Stimulated activated CD4-positive, alpha-beta T cell treated with anti-CD3 and anti-CD28 coated beads, Interleukin-1b, Interleukin-23, amount 100 ng/mL, for 24 hours (primary cell): ENCODE results near the gene CHM.
"Not testable (repeated sequence)": the region's sequence is repeated elsewhere in the genome, so short reads cannot be mapped to it uniquely, and the experiment has no call there.

Experiments used
- DNase-seq, 4 experiments: peaks; one replicate each; pipeline ENCODE4 v3.0.0-alpha.2; 2020; ENCODE audit warnings: low read depth in 4 of 4, low spot score in 1 of 4

Gene CHM

DNA sequence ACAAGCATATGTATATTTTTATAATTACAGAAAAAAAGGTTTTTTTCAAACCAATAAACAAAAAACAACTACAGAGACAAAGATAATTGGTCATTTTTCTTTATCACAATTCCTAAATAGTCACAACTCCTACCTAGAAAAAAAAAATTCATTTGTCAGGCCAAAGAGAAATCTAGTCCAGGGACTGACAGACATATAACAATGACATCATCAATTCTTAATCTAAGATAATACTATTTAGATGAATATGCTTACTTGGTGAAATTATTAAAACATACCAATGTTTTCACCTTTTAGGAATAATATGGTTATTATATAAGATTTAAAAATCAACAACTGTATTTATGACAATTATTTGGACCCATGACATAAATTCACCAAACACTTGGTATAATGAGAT is 48.4 kb downstream of the CHM start:
- no peak for DNase-seq

DNA sequence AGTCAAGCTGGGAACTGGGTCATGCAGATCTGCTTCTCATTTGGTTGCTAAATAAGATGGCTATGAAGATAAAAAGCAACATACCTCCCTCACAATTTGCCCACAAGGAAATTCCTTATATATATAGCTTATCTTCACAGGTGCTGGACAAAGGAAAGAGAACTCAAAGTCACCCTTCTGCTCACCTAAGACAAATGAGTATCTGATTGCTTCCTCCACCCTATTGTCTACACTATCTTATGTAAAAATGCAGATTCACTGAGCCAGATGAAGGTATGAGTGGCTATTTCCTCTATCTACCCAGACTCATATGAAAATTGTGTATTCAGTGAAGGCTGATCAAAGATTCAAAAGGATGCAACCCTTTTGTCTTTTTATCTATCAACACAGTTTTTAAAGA is 50.8 kb downstream of the CHM start:
- no peak for DNase-seq

DNA sequence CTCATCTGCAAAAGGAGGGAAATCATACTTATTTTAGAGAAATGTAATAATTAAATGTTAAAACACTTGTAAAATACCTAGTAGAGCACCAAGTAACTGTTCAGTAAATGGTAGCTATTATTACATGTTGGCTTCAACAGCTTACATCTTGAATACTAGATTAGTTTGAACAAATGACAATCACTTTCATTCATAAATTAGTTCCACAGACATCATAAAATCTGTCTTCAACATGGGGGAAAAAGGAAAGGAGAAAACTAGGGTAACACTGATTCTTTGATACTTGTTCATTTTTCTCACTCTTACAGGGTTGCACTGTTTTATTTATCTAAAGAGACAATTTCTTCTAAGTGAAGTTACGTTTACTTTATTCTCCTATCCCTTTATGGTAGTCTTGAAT is 51.7 kb downstream of the CHM start:
- no peak for DNase-seq

DNA sequence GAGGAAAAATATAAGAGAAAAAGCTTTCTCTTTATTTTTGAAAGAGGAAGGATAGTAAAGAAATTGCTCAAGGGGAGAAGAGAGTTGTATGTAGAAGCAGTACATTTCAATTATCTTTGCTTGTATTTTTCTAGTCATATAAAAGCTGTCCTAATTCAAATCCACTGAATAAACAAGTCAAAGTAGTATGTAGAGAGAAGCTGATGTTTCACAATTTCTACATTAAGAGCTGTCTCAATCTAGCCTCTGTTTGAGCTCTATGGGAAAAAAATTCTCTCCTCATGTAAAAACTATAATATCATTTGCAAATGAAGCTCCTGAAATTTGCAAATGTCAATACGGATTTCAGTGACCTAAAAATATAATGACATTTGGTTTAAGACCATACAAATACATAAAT is 52.6 kb downstream of the CHM start:
- DNase-seq: no peak

DNA sequence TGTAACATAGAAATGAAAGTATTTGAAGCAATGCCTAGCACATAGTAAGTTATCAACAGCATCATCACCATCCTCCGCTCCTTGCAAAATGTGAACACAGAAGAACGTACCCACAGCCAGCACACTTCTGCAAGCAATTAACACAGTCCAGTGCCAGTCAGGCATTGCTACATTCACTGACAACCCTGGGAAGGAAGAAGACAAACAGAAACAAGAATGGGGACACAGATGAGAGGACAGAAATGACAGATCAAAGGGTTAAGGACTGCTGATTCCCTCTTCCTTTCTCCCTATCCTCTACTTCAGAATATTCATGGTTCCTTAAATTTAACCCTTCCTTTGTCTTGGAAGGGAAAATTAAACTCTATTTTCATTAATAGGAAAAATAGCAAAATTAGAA is 53.1 kb downstream of the CHM start:
- no peak for DNase-seq

DNA sequence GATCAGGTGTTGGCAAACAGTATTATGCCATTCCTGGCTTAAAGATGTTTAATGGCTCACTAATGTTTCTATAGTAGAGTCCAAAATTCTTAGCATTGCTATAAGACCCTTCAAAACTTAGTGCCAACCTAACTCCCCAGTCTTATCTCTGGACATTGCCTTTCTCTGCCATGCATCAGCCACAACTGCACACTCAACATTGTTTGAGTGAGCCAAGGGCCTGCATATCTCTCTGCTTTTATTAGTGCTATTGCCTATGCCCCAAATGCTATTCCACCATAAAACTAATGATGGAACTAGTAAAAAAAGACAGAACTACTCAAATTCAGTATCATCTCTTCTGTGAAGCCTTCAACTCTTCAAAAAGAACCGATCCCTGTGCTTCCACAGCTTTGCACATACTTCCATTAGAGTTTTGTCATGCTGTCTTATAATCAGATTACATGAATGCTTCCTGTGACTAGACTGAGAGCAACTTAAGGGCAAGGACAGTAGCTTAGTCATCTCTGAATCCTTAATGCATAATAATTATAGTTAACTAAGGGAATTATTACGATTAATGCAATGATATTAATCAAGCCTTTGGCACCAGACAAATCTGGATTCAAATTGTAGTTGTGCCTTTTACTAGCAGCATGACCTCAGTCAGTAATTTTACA is 53.7 kb downstream of the CHM start:
- no peak for DNase-seq

DNA sequence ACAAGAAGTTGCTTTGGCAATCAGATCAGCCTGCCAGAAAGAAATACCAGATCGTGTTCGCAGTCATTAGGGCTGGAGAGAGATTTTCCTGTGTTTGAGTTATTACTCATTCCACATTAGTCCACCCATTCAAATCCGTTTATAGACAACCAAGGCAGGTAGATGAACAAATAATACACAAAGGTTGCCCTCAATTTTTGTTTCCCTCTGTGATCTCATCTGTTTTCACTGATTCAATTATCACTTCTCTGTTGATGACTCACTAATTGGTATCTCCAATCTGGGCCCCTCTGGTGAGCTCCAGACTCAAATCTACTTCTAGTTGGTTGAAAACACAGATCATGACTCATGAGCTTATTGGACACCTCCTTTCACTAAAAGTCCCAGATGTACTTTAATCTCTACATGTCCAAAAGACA is 54.5 kb downstream of the CHM start:
- DNase-seq: no peak

DNA sequence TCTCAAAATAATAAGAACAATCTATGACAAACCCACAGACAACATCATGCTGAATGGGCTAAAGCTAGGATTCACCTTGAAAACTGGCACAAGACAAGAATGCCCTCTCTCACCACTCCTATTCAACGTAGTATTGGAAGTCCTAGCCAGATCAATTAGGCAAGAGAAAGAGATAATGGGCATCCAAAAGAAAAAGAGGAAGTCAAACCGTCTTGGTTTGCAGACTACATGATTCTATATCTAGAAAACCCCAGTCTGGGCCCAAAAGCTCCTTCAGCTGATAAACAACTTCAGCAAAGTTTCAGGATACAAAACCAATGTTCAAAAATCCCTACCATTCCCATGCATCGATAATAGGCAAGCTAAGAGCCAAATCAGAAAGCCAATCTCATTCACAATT is 59.0 kb downstream of the CHM start:
- no peak for DNase-seq

DNA sequence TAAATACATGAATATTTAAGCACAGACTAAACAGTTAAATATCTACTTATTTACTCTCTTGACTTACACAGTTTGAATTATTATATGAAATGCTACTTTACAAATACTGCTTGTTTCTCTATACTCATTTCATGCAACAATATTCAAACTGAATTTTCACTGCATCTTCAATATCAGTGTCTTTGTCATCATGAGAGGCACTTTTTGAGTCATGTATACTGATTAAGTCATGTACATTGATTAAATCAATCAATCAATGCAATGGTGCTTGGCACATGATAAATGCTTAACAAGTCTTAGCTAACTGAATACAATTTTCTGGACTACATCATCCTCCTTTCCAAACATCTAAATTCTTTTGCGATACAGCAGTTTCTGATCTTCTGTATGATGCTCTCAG is 67.1 kb downstream of the CHM start:
- no peak for DNase-seq

DNA sequence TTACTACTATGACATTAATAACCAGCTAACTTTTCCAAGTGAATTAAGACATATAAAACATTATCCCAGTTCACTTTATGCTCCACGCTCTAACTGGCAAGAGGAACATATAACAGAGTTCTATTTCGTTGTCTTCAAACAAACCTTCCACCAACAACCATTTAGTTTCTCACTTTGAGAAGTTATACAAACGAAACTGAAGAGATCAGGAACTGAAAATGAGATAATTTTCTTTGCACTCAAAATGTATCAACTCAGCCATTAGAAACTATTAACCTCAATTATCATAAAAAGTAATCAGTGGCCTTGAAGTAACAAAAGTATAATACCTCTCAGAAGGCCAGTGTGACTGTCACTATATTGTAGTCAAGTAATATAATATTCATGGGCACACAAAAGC is 70.1 kb downstream of the CHM start:
- no peak for DNase-seq

DNA sequence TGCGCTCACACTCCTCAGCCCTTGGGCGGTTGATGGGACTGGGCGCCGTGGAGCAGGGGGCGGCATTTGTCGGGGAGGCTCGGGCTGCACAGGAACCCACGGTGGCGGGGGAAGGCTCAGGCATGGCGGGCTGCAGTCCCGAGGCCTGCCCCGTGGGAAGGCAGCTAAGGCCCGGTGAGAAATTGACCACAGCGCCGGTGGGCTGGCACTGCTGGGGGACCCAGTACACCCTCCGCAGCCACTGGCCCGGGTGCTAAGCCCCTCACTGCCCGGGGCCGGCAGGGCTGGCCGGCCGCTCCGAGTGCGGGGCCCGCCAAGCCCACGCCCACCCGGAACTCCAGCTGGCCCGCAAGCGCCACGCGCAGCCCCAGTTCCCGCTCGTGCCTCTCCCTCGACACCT is 75.0 kb downstream of the CHM start:
- DNase-seq: not testable (repeated sequence)

DNA sequence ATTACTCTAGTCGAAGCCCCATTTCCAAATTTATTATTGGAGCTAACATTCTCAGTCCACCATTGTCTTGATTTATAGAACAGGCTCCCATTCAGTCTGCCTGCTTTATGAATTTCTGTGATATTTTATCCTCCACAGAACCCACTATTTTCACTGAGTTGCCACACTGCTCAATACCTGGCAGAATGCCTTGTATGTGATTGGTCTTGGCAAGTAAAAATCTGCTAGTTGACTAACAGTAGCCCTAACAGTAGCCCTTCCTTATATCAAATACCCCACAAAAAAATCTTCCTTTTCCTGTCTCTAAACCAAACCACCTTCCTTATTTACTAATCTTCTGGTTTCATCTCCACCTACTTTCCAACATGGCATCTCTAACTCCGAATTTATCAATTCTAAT is 82.6 kb downstream of the CHM start:
- no peak for DNase-seq

DNA sequence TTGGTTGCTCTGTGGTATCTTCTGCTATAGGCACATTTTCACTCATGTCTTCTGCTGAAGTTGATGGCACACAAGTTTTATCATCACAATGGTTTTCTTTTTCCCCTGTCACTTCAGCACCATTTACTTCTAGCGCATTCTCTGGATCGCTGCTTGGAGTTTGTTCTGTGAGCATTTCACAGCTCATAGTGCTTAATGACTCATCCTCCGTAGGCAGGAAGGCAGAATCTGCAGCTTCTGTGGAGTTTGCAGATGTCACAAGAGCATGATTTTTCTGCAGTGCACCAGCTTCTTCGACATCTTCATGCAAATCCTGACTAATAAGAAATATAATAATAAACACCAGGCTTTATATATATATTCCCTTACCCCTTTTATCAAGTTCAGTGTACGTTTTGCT is 83.6 kb downstream of the CHM start:
- no peak for DNase-seq

DNA sequence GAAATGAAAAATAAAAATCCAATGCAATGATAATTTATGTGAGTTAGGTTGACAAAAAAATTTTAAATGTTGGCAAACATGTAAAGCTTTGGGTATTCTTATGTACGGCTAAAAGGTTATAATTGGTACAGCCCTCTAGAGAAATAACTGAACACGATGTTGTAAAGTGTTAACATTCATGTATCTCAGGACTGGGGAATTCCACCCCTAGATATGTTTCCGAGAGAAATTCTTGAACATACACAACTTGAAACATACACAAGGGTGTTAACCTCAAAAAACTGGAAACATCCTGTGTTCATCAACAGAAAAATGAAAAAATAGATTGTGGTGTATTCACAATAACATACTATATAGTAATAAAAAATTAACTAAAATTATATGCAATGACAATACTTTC is 91.8 kb downstream of the CHM start:
- no peak for DNase-seq

DNA sequence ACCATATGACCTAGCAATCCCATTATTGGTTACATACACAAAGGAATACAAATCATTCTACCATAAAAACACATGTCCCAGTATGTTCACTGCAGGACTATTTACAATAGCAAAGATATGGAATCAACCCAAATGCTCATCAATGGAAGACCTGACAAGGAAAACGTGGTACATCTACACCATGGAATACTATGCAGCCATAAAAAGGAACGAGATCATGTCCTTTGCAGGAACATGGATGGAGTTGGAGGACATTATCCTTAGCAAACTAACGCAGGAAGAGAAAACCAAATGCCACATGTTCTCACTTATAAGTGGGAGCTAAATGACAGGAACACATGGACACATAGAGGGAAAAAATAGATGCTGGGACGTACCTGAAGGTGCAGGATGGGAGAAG is 102.6 kb downstream of the CHM start:
- not testable (repeated sequence) for DNase-seq

DNA sequence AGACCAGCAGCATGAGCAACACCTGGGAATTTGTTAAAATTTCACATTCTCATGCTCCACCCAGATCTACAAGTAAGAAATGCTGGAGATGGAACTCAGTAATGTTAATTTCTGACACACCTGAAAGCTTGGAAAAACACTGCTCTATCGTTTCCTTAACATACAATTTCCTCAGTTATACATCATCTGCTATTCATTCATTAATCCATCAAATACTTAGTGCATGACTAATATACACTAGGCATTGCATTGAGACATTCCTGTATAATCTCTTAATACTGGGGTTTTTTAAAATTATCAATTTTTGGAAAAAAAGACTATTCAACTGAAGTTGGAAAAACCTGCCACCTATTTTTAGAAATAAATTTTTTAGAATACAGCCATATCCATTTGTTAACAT is 106.1 kb downstream of the CHM start:
- no peak for DNase-seq

DNA sequence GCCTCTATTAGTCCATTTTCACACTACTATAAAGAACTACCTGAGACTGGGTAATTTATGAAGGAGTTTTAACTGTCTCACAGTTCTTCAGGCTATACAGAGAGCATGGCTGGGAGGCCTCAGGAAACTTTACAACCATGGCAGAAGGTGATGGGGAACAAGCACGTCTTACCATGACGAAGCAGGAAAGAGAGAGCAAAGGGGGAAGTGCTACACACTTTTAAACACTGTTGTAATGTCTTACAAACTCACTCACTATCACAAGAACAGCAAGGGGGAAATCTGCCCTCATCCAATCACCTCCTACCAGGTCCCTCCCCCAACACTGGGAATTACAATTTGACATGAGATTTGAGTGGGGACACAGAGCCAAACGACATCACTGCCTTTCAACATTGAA is 107.4 kb downstream of the CHM start:
- DNase-seq: not testable (repeated sequence)

DNA sequence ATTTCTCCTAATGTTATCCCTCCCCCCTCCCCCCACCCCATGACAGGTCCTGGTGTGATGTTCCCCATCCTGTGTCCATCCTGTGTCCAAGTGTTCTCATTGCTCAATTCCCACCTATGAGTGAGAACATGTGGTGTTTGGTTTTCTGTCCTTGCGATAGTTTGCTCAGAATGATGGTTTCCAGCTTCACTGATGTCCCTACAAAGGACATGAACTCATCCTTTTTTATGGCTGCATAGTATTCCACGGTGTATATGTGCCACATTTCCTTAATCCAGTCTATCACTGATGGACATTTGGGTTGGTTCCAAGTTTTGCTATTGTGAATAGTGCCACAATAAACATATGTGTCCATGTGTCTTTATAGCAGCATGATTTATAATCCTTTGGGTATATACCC is 113.0 kb downstream of the CHM start:
- DNase-seq: not testable (repeated sequence)

DNA sequence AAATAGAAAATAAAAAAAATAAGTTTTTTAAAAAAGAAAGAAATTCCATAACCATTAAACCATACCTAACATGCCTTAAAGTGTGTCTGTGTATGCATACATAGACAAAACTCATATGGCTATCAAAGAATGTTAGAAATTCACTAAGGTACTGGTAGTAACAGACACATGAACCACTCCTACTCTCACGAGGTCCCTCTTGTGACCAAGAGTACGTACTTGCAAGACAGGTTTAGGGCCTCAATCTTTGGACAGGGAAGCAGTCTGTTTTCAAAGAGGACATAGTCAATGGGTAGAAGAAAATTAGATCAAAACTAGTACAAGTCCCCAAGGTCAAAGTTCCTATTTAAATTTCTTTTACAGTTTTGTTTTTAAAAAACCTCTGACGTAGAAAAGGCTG is 117.3 kb downstream of the CHM start:
- no peak for DNase-seq

DNA sequence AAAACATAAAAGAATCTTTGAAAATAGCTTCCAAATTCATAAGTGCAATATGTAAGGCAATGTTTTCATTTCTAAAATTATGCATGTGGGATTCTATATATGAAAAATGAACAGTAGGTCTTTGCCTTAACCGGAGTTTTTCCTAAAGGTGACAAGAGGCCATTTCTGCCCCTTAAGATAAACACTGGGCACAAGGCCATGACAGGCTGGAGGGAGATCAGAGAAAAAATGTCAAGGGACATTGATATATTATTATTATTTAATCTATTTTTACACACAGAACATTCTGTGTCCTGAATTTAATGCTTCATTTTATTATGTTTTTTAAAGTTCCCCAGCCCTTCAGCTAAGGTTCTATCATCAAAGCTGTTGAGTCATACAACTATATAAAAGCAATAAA is 118.8 kb downstream of the CHM start:
- DNase-seq: no peak

DNA sequence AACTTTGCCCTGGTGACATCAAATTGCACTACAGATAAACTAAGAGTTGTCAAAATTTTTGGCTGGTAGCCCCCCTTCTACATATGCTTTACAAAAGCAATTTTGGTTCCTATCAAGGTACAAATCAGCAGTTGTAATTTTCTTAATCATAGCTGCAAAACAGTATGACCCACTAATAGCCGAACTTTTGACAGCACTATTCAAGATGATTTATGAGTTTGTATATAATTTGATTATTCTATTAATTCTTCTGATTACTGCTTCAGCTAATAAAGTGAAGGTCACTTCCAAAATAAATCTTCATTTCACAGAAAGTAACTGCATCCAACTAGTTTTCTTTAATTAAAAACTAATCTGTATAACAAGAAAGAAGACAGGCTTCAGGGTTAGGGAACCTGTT is 119.6 kb downstream of the CHM start:
- DNase-seq: no peak

DNA sequence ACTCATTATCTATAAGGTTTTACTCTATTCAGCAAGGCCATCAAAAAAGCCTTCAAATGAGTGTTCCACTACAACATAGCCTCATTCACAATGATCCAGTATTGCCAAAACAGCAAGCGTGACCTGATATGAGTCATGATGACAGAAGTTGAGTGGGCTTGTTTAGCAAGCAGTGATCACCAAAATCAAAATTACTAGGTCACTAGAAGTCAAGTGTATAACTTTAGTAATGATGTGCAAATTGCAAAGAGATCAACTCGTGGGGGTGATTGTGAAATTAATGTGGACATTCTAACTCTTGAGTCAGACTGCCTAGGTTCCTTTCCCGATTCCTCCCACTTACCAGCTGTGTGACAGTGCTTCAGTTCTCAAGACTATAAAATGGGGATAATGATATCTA is 124.5 kb downstream of the CHM start:
- no peak for DNase-seq

DNA sequence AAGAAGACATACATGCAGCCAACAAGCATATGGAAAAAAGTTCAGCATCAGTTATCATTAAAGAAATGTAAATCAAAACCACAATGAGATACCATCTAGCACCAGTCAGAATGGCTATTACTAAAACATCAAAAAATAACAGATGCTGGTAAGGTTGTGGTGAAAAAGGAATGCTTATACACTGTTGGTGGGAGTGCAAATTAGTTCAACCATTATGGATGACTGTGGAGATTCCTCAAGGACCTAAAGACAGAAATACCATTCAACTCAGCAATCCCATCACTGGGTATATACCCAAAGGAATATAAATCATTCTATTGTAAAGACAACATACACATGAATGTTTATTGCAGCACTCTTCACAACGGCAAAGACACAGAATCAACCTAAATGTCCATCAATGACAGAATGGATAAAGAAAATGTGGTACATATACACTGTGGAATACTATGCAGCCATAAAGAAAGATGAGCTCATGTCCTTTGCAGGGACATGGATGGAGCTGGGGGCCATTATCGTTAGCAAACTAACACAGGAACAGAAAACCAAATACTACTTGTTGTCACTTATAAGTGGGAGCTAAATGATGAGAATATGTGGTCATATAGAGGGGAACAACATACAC is 130.6 kb downstream of the CHM start:
- not testable (repeated sequence) for DNase-seq
